Measurements from ENCODE around the gene DRD4.

The DRD4 gene

GRCh38 chr11:638631-639331 lies 1.7 kb downstream of the DRD4 start:
- TF ChIP-seq GATA3 (IDR thresholded peaks at IDR 0.05; ENCODE audit: low read depth, low read length) (no peak), GATA2 (IDR thresholded peaks at IDR 0.05; ENCODE audit: low read depth, low read length) (no peak)

- TF ChIP-seq GATA3 (IDR thresholded peaks at IDR 0.05; ENCODE audit: low read depth, low read length), result no peak
- TF ChIP-seq GATA2 (IDR thresholded peaks at IDR 0.05; ENCODE audit: low read depth, low read length), result no peak
Measured at GRCh38 chr11:639332-639955, 2.4 kb downstream of the DRD4 start.

GRCh38 chr11:640021-640706 lies 3.1 kb downstream of the DRD4 start:
- TF ChIP-seq GATA2 (IDR thresholded peaks at IDR 0.05; ENCODE audit: low read depth, low read length), result no peak
- TF ChIP-seq GATA3 (IDR thresholded peaks at IDR 0.05; ENCODE audit: low read depth, low read length), result no peak

- TF ChIP-seq GATA3 (IDR thresholded peaks at IDR 0.05; ENCODE audit: low read depth, low read length) (no peak), GATA2 (IDR thresholded peaks at IDR 0.05; ENCODE audit: low read depth, low read length) (no peak)
Measured at GRCh38 chr11:641806-642370, 4.8 kb downstream of the DRD4 start.

- no peak for TF ChIP-seq GATA2 (IDR thresholded peaks at IDR 0.05; ENCODE audit: low read depth, low read length)
- no peak for TF ChIP-seq GATA3 (IDR thresholded peaks at IDR 0.05; ENCODE audit: low read depth, low read length)
Measured at GRCh38 chr11:643366-643765, 6.3 kb downstream of the DRD4 start.

GRCh38 chr11:643849-644738 lies 7.0 kb downstream of the DRD4 start:
- no peak for TF ChIP-seq GATA2 (IDR thresholded peaks at IDR 0.05; ENCODE audit: low read depth, low read length)
- no peak for TF ChIP-seq GATA3 (IDR thresholded peaks at IDR 0.05; ENCODE audit: low read depth, low read length)

GRCh38 chr11:645536-645935 lies 8.5 kb downstream of the DRD4 start:
- no peak for TF ChIP-seq GATA3 (IDR thresholded peaks at IDR 0.05; ENCODE audit: low read depth, low read length)
- no peak for TF ChIP-seq GATA2 (IDR thresholded peaks at IDR 0.05; ENCODE audit: low read depth, low read length)

- TF ChIP-seq GATA2 (IDR thresholded peaks at IDR 0.05; ENCODE audit: low read depth, low read length), result no peak
- no peak for TF ChIP-seq GATA3 (IDR thresholded peaks at IDR 0.05; ENCODE audit: low read depth, low read length)
Measured at GRCh38 chr11:646214-646613, 9.1 kb downstream of the DRD4 start.

GRCh38 chr11:650482-650881 lies 13.4 kb downstream of the DRD4 start:
- TF ChIP-seq GATA2 (IDR thresholded peaks at IDR 0.05; ENCODE audit: low read depth, low read length), result no peak

GRCh38 chr11:653837-654236 lies 16.8 kb downstream of the DRD4 start:
- no peak for TF ChIP-seq GATA3 (IDR thresholded peaks at IDR 0.05; ENCODE audit: low read depth, low read length)
- TF ChIP-seq GATA2 (IDR thresholded peaks at IDR 0.05; ENCODE audit: low read depth, low read length), result no peak

- TF ChIP-seq GATA3 (IDR thresholded peaks at IDR 0.05; ENCODE audit: low read depth, low read length) (no peak), GATA2 (IDR thresholded peaks at IDR 0.05; ENCODE audit: low read depth, low read length) (no peak)
Measured at GRCh38 chr11:655036-655726, 18.1 kb downstream of the DRD4 start.

- no peak for TF ChIP-seq GATA2 (IDR thresholded peaks at IDR 0.05; ENCODE audit: low read depth, low read length)
- no peak for TF ChIP-seq GATA3 (IDR thresholded peaks at IDR 0.05; ENCODE audit: low read depth, low read length)
Measured at GRCh38 chr11:656426-656825, 19.4 kb downstream of the DRD4 start.

- TF ChIP-seq GATA2 (IDR thresholded peaks at IDR 0.05; ENCODE audit: low read depth, low read length), result no peak
- TF ChIP-seq GATA3 (IDR thresholded peaks at IDR 0.05; ENCODE audit: low read depth, low read length), result no peak
Measured at GRCh38 chr11:656866-657265, 19.8 kb downstream of the DRD4 start.
